Measurements from ENCODE around the gene ARL8B.

DNA sequence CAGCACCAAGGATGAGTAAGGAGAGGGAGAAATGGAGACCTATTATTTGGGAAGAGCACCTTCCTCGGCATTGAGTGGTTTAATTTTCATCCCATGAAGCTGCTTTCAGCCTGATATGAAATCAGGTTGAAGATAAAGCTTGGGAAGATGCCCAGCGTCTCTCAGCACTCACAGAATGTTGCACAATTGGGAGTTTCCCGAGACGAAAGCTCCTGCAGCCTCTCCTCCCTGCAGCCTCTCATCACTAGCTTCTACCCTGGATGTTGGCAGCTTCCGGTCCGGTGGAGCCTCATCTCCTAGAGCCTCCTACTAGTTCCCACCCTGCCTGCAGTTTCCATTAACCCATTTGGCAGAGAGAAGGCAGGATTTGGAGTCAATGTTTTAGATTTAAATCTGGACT lies 105.7 kb downstream of the ARL8B start:
- TF ChIP-seq, protein P1, sequence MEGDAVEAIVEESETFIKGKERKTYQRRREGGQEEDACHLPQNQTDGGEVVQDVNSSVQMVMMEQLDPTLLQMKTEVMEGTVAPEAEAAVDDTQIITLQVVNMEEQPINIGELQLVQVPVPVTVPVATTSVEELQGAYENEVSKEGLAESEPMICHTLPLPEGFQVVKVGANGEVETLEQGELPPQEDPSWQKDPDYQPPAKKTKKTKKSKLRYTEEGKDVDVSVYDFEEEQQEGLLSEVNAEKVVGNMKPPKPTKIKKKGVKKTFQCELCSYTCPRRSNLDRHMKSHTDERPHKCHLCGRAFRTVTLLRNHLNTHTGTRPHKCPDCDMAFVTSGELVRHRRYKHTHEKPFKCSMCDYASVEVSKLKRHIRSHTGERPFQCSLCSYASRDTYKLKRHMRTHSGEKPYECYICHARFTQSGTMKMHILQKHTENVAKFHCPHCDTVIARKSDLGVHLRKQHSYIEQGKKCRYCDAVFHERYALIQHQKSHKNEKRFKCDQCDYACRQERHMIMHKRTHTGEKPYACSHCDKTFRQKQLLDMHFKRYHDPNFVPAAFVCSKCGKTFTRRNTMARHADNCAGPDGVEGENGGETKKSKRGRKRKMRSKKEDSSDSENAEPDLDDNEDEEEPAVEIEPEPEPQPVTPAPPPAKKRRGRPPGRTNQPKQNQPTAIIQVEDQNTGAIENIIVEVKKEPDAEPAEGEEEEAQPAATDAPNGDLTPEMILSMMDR (conservative IDR thresholded peaks at IDR 0.05 in 1 of 2, IDR thresholded peaks at IDR 0.05 in 1 of 2; ENCODE audit: extremely low read depth in 1 of 2, insufficient read depth in 1 of 2, low read depth in 1 of 2, low read length in 2 of 2), result no peak
- TF ChIP-seq EZH2 (IDR thresholded peaks at IDR 0.05; ENCODE audit: borderline replicate concordance, low read length), result no peak
